ENCODE measurements around the gene PHYKPL.
A peak's percentile ranks its signal among the peaks of the same experiment; 100 is the strongest.
"Not testable (repeated sequence)": the region's sequence is repeated elsewhere in the genome, so short reads cannot be mapped to it uniquely, and the experiment has no call there.

The PHYKPL gene

GRCh38 chr5:178238711-178239592, 6.3 kb upstream of the PHYKPL start:
- DNase-seq = peak; percentile 34

DNA sequence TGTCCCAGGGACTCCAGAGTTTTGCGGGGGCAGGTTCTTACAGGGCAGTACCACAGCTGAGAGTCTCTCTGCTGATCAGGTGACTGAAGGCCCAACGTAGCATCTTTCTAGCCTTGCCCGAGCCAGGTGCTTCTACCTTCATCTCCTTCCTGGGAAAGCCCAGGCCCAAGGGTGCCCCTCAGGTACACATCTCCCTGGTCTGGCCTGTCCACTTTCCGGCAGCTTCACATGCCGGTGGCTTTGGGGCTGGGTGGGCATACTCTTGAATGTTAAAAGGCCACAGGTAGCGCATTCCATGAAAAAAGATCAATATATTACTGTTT, 5.7 kb upstream of the PHYKPL start:
- no peak for DNase-seq

- no peak for DNase-seq
These were observed 5.1 kb upstream of the PHYKPL start for GRCh38 chr5:178237431-178238312.

GRCh38 chr5:178236679-178237078, 4.1 kb upstream of the PHYKPL start:
- DNase-seq = no peak

DNA sequence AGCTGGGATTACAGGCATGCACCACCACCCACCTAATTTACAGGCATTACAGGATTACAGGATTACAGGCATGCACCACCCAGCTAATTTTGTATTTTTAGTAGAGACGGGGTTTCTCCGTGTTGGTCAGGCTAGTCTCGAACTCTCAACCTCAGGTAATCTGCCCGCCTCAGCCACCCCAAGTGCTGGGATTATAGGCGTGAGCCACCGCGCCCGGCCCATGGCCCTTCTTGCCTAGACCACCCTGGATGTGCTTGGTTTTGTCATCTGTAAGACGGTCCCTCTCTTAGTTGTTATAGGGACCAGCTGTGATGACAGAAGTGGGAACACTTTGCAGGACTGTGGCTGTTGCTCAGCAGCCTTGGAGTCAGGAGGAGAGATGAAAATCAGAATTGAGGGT, 3.5 kb upstream of the PHYKPL start:
- no peak for DNase-seq

DNA sequence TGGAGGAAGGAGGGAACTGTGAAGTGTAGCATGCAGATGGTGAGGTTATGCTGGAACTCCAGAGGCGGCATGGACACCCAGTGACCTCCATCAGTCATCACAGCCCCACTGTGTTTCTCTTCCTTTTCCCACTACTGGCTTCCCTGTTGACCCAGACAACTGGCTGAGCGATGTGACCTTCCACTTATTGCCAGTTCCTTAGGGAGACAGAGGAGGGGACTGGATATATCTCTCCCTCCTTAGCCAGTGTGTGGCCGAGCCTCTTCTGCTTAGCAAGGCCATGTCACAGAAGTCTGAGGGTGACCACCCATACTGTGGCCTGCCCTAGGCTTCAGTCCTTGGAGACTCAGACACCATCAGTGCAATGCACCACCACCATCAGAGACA, 3.0 kb upstream of the PHYKPL start:
- no peak for DNase-seq

- DNase-seq = peak; percentile 86
These were observed 2.4 kb upstream of the PHYKPL start for GRCh38 chr5:178234750-178235587.

GRCh38 chr5:178234121-178234749, 1.6 kb upstream of the PHYKPL start:
- no peak for DNase-seq

DNA sequence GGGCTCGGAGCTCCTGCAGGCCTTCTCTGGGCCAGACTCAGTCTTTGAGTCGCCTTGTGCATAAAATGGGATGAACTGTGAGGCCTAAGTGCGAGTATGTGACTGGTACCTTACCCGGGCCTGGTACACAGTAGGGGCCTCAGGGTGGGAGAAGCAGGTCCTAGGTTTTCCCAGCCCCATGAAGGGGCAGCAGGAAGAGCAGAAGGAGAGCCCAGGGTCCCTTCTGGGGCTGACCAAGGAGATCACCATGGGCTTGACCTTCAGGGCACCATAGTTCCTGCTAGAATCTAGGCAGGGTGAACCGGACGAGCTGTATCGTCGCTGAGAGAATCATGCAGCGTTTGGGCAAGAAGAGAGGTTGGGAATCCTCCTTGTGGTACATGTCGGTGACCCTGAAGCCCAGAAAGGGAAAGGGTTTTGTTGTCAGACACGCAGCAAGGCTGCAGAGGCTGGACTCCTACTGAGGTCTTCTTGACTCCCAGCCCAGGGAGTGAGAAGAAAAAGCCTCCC, 373 bp upstream of the PHYKPL start:
- DNase-seq = no peak

DNA sequence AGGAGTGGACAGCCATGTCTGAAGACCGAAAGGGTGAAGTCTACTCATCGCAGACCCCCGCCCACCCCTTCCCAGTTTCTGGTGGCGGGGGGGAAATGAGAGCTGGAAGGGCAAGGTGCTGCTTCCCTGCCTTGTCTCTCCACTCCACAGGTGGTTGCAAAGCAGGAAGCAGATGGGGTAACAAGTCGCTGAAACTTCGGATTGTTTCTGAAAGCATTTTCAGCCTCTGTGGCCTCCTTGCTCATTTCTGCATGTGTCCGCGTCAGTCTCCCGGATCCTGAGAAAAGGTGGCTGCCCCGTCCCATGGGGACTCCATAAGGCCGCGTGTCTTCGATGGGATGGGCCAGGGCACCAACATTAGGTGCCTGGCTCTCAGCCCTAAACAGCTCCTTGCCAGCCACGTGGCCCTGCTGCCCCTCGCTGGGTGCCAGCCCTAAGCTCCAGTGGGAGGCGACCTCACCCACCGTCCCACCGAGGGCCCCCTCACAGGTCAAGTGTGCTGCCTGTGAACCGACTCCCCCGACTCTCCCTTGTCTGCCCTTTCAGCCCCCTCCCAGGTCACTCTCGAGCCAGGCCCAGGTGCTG, 971 bp downstream of the PHYKPL start:
- no peak for DNase-seq

DNA sequence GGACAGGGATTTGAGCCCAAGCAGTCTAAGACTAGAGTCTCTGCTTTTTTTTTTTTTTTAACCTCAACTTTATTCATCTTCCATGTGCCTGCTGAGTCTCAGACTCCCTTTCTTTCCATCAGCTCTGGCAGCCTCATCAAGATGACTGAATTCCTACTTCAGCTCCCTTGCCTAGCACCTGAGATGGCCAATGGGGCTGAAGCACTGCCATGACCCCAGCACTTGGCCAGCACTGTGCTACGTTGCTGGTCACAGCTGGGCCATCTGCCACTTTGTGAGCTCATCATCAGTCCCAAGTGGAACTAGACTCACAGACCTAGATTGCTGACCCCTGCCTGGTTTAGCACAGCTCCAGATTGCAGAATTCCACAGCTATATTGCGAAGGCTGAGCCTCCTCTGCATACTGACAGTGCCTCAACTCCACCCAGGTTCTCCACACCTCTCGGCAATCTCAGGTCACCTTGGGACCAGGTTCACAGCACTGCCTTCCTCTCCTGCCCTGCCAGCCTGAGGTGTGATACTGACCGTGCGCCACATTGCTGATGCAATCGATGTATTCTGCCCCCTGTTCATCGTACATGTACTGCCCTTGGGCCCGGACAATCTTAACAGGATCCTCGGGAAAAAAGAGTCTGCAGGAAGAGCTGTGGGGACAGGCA, 1.6 kb downstream of the PHYKPL start:
- DNase-seq = no peak

GRCh38 chr5:178229861-178230260, 2.7 kb downstream of the PHYKPL start:
- DNase-seq = no peak

- DNase-seq = not testable (repeated sequence)
These were observed 3.5 kb downstream of the PHYKPL start for GRCh38 chr5:178229111-178229510.

DNA sequence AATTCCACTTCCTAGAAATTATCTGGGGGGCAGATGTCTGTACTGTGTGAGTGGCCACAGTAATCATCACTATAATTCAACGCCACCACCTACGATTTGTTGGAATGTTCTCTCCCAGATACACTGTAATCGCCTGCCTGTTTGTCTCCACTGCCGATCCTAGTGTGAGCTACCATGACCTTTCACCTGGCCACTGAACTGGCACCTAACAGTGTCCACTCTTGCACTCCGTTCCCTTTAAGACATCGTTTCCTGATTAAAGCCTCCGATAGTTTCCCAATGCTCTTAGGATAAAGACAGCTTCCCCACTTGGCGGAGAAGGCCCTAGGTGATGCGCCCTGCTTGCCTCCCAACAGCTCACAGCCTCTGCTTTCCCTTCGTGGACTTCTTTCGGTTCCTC, 4.0 kb downstream of the PHYKPL start:
- no peak for DNase-seq

DNA sequence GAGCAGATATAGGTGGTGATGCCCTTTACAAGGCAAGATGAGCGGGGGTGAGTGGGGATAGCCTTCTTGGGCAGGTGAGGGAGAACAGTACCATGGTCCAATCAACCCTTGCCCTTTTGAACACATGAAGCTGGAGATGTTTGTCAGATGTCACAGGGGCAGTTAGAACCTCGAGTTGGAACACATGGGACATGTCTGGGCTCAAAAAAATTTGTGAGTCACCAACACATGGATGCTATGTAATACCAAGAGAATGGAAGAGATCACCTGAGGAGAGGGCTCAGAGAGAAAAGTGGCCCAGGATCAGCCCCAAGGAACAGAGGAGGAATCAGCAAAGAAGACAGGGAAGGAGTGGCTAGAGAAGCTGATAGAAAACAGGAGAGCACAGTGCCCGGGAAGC, 4.7 kb downstream of the PHYKPL start:
- no peak for DNase-seq

DNA sequence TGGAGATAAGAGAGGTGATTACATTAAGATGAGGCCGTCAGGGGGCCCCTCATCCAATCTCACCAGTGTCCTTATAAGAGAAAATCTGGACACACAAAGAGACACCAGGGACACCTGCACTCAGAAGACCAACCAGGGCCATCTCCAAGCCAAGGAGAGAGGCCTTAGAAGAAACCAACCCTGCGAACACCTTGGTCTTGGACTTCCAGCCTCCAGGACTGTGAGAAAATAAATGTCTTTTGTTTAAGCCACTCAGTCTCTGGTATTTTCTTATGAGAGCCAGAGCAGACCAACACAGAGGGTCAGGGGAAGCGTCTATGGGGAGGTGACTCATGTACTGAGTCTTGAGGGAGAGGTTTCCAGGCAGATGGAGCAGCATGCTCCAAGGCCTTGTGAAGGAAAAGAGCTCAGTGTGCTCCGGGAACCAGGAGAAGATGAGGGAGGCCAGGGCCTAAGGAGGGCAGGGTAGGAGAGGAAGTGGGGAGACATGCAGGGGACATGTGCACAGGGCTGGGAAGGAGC, 5.4 kb downstream of the PHYKPL start:
- no peak for DNase-seq

GRCh38 chr5:178225174-178225573, 7.4 kb downstream of the PHYKPL start:
- no peak for DNase-seq

DNA sequence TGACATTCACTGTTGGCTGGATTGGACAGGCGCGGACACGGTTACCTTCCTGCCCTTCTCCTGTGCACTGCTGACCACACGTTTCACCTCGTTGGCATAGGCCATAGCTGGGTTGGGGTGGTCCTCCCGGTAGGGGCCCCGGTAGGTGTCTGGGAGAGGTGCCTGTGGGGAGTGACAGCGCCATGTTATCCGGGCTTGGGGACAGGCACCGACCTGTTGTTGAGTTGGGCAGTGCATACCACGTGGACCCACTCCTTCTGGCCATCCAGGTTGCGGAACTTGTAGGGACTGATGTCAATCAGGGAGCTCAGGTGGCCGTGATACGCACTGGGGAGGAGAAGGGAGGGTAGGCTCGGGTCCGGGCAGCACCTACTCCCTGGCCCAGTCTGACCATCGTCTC, 8.2 kb downstream of the PHYKPL start:
- no peak for DNase-seq

GRCh38 chr5:178223828-178224335, 8.7 kb downstream of the PHYKPL start:
- DNase-seq = no peak

- no peak for DNase-seq
These were observed 9.3 kb downstream of the PHYKPL start for GRCh38 chr5:178223196-178223773.

DNA sequence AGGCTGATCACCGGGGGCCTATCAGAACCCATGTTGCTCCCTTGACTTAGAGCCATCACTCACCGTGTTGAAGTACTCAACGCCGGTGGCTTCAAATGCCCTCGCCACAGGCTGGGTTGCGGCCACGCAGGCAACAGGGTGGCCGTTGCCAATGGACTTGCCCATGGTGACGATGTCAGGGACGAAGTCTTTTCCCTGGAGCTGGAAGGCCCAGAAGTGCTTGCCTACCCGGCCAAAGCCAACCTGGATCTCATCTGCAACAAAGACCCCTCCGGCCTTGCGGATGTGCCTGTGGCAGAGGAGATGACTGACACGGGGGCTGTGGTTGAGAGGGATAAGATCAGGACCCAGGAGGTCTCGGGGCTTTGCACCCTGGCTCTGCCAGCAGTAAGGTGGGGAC, 10.3 kb downstream of the PHYKPL start:
- no peak for DNase-seq

Measured in activated CD4-positive, alpha-beta T cell treated with anti-CD3 and anti-CD28 coated beads for 48 hours (primary cell).